HG03066 (cell line): ENCODE data around the gene ARHGEF11.
"Not testable (repeated sequence)": the region's sequence is repeated elsewhere in the genome, so short reads cannot be mapped to it uniquely, and the experiment has no call there.

Source experiments
- ATAC-seq: cut with Tn5 transposase; IDR thresholded peaks from one replicate; pipeline ENCODE4 v1.9.1; 2021; ENCODE audit warnings: low read depth; ENCODE audit not compliant: unreplicated experiment

ARHGEF11 gene

GRCh38 chr1:157045250-157046218 is at the start of gene ARHGEF11:
ARHGEF11 (minus strand) TSS chr1:157045742; CDS start chr1:157044330, 1,412 bp downstream.
- peak; percentile 88 for ATAC-seq

GRCh38 chr1:157095091-157095490 is 49.5 kb upstream of the ARHGEF11 start:
- ATAC-seq: no peak

GRCh38 chr1:157092831-157093230 is 47.3 kb upstream of the ARHGEF11 start:
- ATAC-seq: no peak

- ATAC-seq: no peak
Measured at GRCh38 chr1:157091668-157092273, 46.2 kb upstream of the ARHGEF11 start.

- no peak for ATAC-seq
Measured at GRCh38 chr1:157091186-157091585, 45.6 kb upstream of the ARHGEF11 start.

GRCh38 chr1:157090771-157091170 is 45.2 kb upstream of the ARHGEF11 start:
- ATAC-seq: no peak

GRCh38 chr1:157090196-157090647 is 44.7 kb upstream of the ARHGEF11 start:
- ATAC-seq: no peak

- ATAC-seq: no peak
Measured at GRCh38 chr1:157089789-157090188, 44.2 kb upstream of the ARHGEF11 start.

- ATAC-seq: no peak
Measured at GRCh38 chr1:157088607-157089006, 43.1 kb upstream of the ARHGEF11 start.

- no peak for ATAC-seq
Measured at GRCh38 chr1:157087030-157087429, 41.5 kb upstream of the ARHGEF11 start.

GRCh38 chr1:157086299-157086698 is 40.8 kb upstream of the ARHGEF11 start:
- ATAC-seq: no peak

GRCh38 chr1:157085421-157085820 is 39.9 kb upstream of the ARHGEF11 start:
- ATAC-seq: no peak

- no peak for ATAC-seq
Measured at GRCh38 chr1:157084720-157085119, 39.2 kb upstream of the ARHGEF11 start.

- ATAC-seq: no peak
Measured at GRCh38 chr1:157081707-157082106, 36.2 kb upstream of the ARHGEF11 start.

GRCh38 chr1:157080714-157081113 is 35.2 kb upstream of the ARHGEF11 start:
- no peak for ATAC-seq

GRCh38 chr1:157077394-157077793 is 31.9 kb upstream of the ARHGEF11 start:
- ATAC-seq: no peak

- ATAC-seq: no peak
Measured at GRCh38 chr1:157073944-157074685, 28.6 kb upstream of the ARHGEF11 start.

GRCh38 chr1:157069601-157070000 is 24.1 kb upstream of the ARHGEF11 start:
- ATAC-seq: no peak

- ATAC-seq: not testable (repeated sequence)
Measured at GRCh38 chr1:157059241-157059640, 13.7 kb upstream of the ARHGEF11 start.

- ATAC-seq: no peak
Measured at GRCh38 chr1:157056269-157056668, 10.7 kb upstream of the ARHGEF11 start.

- not testable (repeated sequence) for ATAC-seq
Measured at GRCh38 chr1:157055729-157056128, 10.2 kb upstream of the ARHGEF11 start.
